Measurements from ENCODE around the gene CDHR1. TPM values are rescaled to one million over a fixed set of nuclear protein-coding genes. Genes with fewer than 3 reads are reported as not detected.

The CDHR1 gene
- total and polyA plus RNA-seq, 5 donors: 2.4 to 9.1 (median 3.6) TPM

DNA sequence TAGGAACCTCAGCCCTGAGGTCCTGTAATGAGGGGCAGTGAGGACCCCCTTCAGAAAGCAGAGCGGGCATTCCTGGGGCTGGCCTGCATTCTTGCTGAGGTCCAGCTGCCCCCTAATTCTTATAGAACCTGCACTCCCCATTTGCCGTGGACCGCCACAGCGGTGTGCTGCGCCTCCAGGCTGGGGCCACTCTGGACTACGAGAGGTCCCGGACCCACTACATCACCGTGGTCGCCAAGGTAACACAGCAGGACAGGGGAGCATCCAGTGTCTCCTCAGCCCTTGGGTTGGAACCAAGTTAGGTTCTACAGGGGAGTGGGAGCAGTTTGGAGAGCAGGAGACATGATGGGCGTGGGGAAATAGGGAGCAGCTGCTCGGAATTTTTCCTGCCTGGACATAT, 7.3 kb downstream of the CDHR1 start:
- DNase-seq: no peak
- no peak for ATAC-seq
- no peak overlapping the region for H3K27ac ChIP-seq (ENCODE audit: low read length)
- intact Hi-C loops (cut with DNase I): loop anchor here in 1 of 4 donors (10.0 kb wide), 1 partner anchor 57 kb away; no protein-coding TSS in a partner anchor
- no peak overlapping the region for H3K4me3 ChIP-seq (ENCODE audit: low read length)
- H3K9me3 ChIP-seq (ENCODE audit: control insufficient read depth, low read length): no peaks in the 10 kb centered on the region
- H3K4me1 ChIP-seq (ENCODE audit: control insufficient read depth, insufficient read depth, low read length): no peaks in the 10 kb centered on the region
- WGBS: 89% methylated on average over 11 of the region's 11 CpGs
- no peaks in the 10 kb centered on the region for H3K27me3 ChIP-seq (ENCODE audit: control insufficient read depth, insufficient read depth)

DNA sequence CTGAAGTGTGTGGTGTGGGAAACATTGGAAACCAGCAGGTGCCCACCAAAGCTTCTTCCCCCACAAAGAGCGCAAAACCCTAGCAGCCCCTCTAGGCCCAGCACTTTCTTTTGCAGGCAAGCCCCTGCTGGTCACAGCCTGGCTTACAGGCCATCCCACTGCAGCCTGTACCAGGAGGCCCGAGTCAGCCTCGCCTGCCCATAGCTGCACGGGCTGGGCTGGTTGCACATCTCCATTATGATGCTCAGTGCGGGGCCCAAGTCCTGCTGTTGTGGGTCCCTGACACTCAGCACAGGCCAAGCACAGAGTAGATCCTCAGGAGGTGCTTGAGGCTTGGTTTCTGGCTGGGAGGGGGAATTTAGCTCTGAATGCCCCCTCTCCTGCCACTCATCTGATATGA, 8.0 kb downstream of the CDHR1 start:
- 88% methylated on average over 5 of the region's 5 CpGs for WGBS
- no peaks in the 10 kb centered on the region for H3K4me1 ChIP-seq (ENCODE audit: control insufficient read depth, insufficient read depth, low read length)
- intact Hi-C loops (cut with DNase I): loop anchor here in 1 of 4 donors (10.0 kb wide), 1 partner anchor 58 kb away; no protein-coding TSS in a partner anchor
- no peaks in the 10 kb centered on the region for H3K27me3 ChIP-seq (ENCODE audit: control insufficient read depth, insufficient read depth)
- no peak overlapping the region for H3K27ac ChIP-seq (ENCODE audit: low read length)
- no peaks in the 10 kb centered on the region for H3K9me3 ChIP-seq (ENCODE audit: control insufficient read depth, low read length)
- H3K4me3 ChIP-seq (ENCODE audit: low read length): no peak overlapping the region
- DNase-seq (no peak), ATAC-seq (no peak)

DNA sequence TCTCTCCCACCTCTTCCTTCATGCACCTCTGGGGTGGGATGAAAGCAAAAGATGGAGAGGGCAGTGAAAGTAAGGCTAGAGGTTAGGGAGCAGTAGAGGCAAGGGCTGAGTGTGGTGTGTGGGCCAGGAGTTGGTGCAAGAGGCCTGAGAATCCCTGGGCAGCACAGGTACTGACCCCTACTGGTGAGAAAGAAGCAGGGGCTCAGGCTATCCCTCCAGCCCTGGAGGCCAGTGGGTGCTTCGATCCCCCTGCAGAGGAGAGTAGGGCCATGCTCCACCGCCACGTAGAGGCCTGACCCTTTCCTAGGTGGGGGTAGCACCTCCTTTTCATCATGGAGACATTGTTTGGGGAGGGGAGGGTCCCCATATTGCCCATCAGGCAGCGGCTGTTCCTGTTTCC, 9.8 kb downstream of the CDHR1 start:
- no peak overlapping the region for H3K4me3 ChIP-seq (ENCODE audit: low read length)
- no peak overlapping the region for H3K27ac ChIP-seq (ENCODE audit: low read length)
- H3K27me3 ChIP-seq (ENCODE audit: control insufficient read depth, insufficient read depth): no peaks in the 10 kb centered on the region
- ATAC-seq (no peak), DNase-seq (no peak)
- WGBS: 89% methylated on average over 4 of the region's 4 CpGs
- intact Hi-C loops (cut with DNase I): loop anchor here in 1 of 4 donors (10.0 kb wide), 1 partner anchor 59 kb away; no protein-coding TSS in a partner anchor
- H3K4me1 ChIP-seq (ENCODE audit: control insufficient read depth, insufficient read depth, low read length): no peaks in the 10 kb centered on the region
- no peaks in the 10 kb centered on the region for H3K9me3 ChIP-seq (ENCODE audit: control insufficient read depth, low read length)

DNA sequence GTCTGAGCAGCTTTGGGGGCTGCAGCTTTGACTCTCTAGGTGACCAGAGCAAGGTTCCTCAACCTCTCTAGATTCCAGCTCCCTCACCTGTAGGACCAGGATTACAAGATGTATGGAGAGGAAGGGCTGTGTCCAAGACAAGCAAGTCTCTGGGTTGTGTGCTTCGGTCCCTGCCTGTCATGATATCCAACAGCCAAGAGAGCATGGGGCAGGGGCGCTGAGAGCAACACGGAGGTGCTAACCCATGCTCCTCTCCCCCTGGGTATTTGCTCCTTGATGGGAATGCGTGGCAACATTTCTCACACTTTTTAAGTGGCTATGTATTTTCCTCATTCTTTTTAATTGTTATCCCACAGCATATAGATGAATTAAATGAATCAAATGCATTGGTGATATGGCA, 10.3 kb downstream of the CDHR1 start:
- intact Hi-C loops (cut with DNase I): loop anchor here in 2 of 4 donors (5.0 to 10.0 kb wide), 2 partner anchors 57 to 60 kb away; no protein-coding TSS in a partner anchor
- Histone ChIP-seq H3K9me3 (ENCODE audit: control insufficient read depth, low read length) (no peaks in the 10 kb centered on the region), H3K27ac (ENCODE audit: low read length) (no peak overlapping the region), H3K4me1 (ENCODE audit: control insufficient read depth, insufficient read depth, low read length) (no peaks in the 10 kb centered on the region), H3K4me3 (ENCODE audit: low read length) (no peak overlapping the region), H3K27me3 (ENCODE audit: control insufficient read depth, insufficient read depth) (no peaks in the 10 kb centered on the region)
- 89% methylated on average over 4 of the region's 4 CpGs for WGBS
- no peak for DNase-seq
- ATAC-seq: no peak

DNA sequence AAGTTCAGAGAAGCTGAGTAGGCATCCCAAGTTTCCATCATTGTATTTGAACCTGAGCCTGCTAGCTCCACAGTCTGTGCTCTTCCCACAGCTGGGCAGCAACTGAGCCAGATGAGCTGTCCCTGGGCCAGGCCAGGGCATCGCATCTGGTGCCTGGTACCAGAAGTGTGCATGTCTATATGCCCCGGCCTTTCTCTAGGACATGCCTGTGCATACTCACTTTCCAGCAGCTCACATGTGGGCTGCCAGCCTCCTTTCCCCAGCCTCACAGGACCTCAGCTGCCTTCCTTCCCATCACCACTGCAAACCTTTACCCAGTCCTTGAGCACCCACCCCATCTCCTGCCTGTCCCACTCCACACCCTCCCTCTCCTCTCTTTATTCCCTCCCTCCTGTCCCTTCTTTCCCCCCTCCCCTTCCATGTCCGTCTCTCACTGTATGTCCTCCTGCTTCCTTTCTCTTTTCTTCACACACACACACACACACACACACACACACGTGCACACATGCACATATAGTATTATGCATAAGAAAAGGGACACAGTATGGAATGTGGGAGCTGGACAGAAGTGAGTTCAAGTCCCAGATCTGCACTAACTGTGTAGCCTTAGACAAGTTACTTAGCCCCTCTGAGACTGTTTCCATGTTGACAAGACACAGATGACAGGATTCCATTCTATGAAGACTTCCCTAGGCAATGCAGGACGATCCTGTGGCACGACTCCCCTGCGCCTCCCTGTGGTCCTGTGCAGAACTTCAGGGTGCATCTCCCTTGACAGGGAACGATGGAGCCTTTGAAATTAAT, 10.9 kb downstream of the CDHR1 start:
- Histone ChIP-seq H3K4me1 (ENCODE audit: control insufficient read depth, insufficient read depth, low read length) (no peaks in the 10 kb centered on the region), H3K27ac (ENCODE audit: low read length) (no peak overlapping the region), H3K27me3 (ENCODE audit: control insufficient read depth, insufficient read depth) (no peaks in the 10 kb centered on the region), H3K9me3 (ENCODE audit: control insufficient read depth, low read length) (no peaks in the 10 kb centered on the region), H3K4me3 (ENCODE audit: low read length) (no peak overlapping the region)
- intact Hi-C loops (cut with DNase I): loop anchor here in 2 of 4 donors (5.0 to 10.0 kb wide), 2 partner anchors 58 to 60 kb away; no protein-coding TSS in a partner anchor
- 35% methylated on average over 8 of the region's 8 CpGs for WGBS
- ATAC-seq (peak; percentile 52 to 55), DNase-seq (peak; percentile 44 to 83 (median 75))

DNA sequence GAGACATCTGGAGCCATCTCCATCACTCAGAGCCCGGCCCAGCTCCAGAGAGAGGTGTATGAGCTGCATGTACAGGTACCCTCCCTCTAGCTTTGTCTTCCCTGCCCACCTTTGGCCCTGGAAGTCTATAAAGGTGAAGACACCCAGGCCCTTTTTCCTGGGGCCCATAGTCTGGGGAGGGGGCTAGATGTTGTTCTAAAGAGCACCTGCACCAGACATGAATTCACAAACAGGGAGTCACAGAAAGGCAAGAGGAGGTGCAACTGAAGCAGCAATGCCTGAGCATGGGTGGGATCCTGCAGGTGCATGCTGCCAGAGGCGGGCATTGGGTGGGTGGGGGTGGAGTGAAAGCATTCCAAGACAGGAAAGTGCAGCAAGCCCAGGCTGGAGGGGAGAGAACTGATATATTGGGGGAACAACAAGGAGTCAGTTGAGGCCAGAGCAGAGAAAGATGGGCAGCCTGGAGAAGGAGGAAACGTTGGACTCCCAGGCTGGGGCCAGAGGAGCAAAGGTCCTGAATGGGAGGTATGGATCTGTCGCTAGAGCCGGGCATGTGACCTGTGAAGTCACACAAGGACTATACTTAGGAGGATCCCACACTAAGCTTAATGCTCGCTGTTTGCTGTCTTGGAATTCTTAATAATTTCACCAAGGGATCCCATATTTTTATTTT, 11.7 kb downstream of the CDHR1 start:
- no peaks in the 10 kb centered on the region for H3K27me3 ChIP-seq (ENCODE audit: control insufficient read depth, insufficient read depth)
- intact Hi-C loops (cut with DNase I): loop anchor here in 2 of 4 donors (5.0 to 10.0 kb wide), 2 partner anchors 59 to 61 kb away; no protein-coding TSS in a partner anchor
- 71% methylated on average over 6 of the region's 6 CpGs for WGBS

DNA sequence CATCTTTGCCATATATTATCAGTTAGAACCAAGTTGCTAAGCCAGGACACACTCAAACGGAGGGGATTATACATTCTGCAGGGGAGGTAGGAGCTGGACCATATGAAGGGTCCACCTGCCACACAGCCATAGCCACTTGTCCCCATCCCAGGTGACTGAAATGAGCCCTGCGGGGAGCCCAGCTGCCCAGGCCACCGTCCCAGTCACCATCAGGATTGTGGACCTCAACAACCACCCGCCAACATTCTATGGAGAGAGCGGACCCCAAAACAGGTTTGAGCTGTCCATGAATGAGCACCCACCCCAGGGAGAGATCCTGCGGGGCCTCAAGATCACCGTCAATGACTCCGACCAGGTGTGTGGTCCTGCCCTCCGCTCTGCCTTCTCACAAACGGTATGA, 13.7 kb downstream of the CDHR1 start:
- H3K4me1 ChIP-seq (ENCODE audit: control insufficient read depth, insufficient read depth, low read length): no peaks in the 10 kb centered on the region
- no peaks in the 10 kb centered on the region for H3K27me3 ChIP-seq (ENCODE audit: control insufficient read depth, insufficient read depth)
- H3K4me3 ChIP-seq (ENCODE audit: low read length): no peak overlapping the region
- 87% methylated on average over 10 of the region's 10 CpGs for WGBS
- intact Hi-C loops (cut with DNase I): loop anchor here in 2 of 4 donors (5.0 to 10.0 kb wide), 2 partner anchors 61 to 63 kb away; no protein-coding TSS in a partner anchor
- H3K27ac ChIP-seq (ENCODE audit: low read length): no peak overlapping the region
- no peak for ATAC-seq
- DNase-seq: no peak
- H3K9me3 ChIP-seq (ENCODE audit: control insufficient read depth, low read length): no peaks in the 10 kb centered on the region

More for the DNA sequence above, 11.7 kb downstream of the CDHR1 start:
- ATAC-seq (no peak), DNase-seq (no peak)
- Histone ChIP-seq H3K4me3 (ENCODE audit: low read length) (no peak overlapping the region), H3K9me3 (ENCODE audit: control insufficient read depth, low read length) (no peaks in the 10 kb centered on the region), H3K4me1 (ENCODE audit: control insufficient read depth, insufficient read depth, low read length) (no peaks in the 10 kb centered on the region), H3K27ac (ENCODE audit: low read length) (no peak overlapping the region)

DNA sequence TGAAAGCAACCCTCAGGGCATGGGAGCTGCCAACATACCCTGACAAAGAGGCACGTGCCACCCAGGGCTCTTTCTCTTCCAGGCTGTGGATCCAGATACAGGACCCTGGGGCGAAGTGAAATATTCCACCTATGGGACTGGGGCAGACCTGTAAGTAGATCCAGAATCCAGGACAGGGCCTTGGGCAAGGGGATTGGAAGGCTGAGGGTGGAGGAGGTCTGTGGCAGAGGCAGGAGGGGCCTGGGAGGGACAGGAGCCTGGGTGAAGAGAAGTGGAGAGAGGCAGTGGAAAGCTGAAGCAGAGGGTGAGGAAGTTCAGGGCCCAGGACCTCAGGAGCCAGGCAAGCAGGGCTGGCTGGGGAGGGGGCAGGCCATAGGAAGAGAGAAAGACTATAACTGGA, 17.2 kb downstream of the CDHR1 start:
- Histone ChIP-seq H3K27ac (ENCODE audit: low read length) (no peak overlapping the region), H3K27me3 (ENCODE audit: control insufficient read depth, insufficient read depth) (no peaks in the 10 kb centered on the region), H3K9me3 (ENCODE audit: control insufficient read depth, low read length) (no peaks in the 10 kb centered on the region), H3K4me1 (ENCODE audit: control insufficient read depth, insufficient read depth, low read length) (no peaks in the 10 kb centered on the region), H3K4me3 (ENCODE audit: low read length) (no peak overlapping the region)
- intact Hi-C loops (cut with DNase I): no loop called here
- 77% methylated on average over 2 of the region's 2 CpGs for WGBS
- no peak for DNase-seq
- ATAC-seq: no peak

DNA sequence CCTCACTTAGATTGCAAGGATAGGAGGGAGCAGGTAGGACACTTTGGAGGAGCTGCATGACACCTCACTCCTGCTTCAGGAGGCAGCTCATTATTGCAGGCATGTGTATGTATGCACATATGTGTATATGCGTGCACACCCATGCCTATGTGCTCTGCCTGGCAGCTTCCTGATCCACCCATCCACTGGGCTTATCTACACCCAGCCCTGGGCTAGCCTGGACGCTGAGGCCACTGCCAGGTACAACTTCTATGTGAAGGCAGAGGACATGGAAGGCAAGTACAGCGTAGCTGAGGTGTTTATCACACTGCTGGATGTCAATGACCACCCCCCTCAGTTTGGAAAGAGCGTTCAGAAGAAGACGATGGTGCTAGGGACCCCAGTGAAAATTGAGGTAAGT, 17.7 kb downstream of the CDHR1 start:
- DNase-seq: no peak
- WGBS: 75% methylated on average over 5 of the region's 5 CpGs

DNA sequence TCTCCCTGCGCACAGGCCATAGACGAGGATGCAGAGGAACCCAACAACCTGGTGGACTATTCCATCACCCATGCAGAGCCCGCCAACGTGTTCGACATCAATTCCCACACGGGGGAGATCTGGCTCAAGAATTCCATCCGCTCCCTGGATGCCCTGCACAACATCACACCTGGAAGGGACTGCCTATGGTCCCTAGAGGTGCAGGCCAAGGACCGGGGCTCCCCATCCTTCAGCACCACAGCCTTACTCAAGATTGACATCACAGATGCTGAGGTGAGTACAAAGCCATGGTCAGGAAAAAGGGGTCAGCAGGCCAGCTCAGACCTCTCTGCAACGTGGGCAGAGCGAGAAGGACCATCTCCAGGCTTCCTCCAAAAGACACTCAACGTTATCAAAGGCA, 18.7 kb downstream of the CDHR1 start:
- Histone ChIP-seq H3K27ac (ENCODE audit: low read length) (no peak overlapping the region), H3K4me1 (ENCODE audit: control insufficient read depth, insufficient read depth, low read length) (no peaks in the 10 kb centered on the region), H3K27me3 (ENCODE audit: control insufficient read depth, insufficient read depth) (no peaks in the 10 kb centered on the region), H3K9me3 (ENCODE audit: control insufficient read depth, low read length) (no peaks in the 10 kb centered on the region), H3K4me3 (ENCODE audit: low read length) (no peak overlapping the region)
- no peak for DNase-seq
- 84% methylated on average over 11 of the region's 11 CpGs for WGBS
- intact Hi-C loops (cut with DNase I): no loop called here
- no peak for ATAC-seq

More for the DNA sequence above, 17.7 kb downstream of the CDHR1 start:
- no peaks in the 10 kb centered on the region for H3K4me1 ChIP-seq (ENCODE audit: control insufficient read depth, insufficient read depth, low read length)
- intact Hi-C loops (cut with DNase I): no loop called here
- H3K9me3 ChIP-seq (ENCODE audit: control insufficient read depth, low read length): no peaks in the 10 kb centered on the region
- no peaks in the 10 kb centered on the region for H3K27me3 ChIP-seq (ENCODE audit: control insufficient read depth, insufficient read depth)
- H3K4me3 ChIP-seq (ENCODE audit: low read length): no peak overlapping the region
- no peak for ATAC-seq
- H3K27ac ChIP-seq (ENCODE audit: low read length): no peak overlapping the region

DNA sequence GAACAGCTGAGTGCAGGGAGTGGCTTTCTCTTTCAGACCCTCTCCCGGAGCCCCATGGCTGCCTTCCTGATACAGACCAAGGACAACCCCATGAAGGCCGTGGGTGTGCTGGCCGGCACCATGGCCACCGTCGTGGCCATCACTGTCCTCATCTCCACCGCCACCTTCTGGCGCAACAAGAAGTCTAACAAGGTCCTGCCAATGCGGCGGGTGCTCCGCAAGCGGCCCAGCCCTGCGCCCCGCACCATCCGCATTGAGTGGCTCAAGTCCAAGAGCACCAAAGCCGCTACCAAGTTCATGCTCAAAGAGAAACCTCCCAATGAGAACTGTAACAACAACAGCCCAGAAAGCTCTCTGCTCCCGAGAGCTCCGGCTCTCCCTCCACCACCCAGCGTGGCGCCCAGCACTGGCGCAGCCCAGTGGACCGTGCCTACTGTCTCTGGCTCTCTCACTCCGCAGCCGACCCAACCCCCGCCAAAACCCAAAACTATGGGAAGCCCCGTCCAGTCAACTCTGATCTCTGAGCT, 19.8 kb downstream of the CDHR1 start:
- peak in 1 of 2 donors; percentile 20 for ATAC-seq
- H3K27ac ChIP-seq (ENCODE audit: low read length): no peak overlapping the region
- H3K4me1 ChIP-seq (ENCODE audit: control insufficient read depth, insufficient read depth, low read length): no peaks in the 10 kb centered on the region
- DNase-seq: no peak
- H3K4me3 ChIP-seq (ENCODE audit: low read length): no peak overlapping the region
- intact Hi-C loops (cut with DNase I): no loop called here
- 79% methylated on average over 25 of the region's 25 CpGs for WGBS
- H3K27me3 ChIP-seq (ENCODE audit: control insufficient read depth, insufficient read depth): no peaks in the 10 kb centered on the region
- no peaks in the 10 kb centered on the region for H3K9me3 ChIP-seq (ENCODE audit: control insufficient read depth, low read length)

All from right cardiac atrium (tissue), 5 donors.